CD4-positive, alpha-beta T cell (primary cell): ENCODE data around the gene SPIC. TPM values are rescaled to one million over a fixed set of nuclear protein-coding genes. Genes with fewer than 3 reads are reported as not detected.

Experiments used
- ATAC-seq: fragments of 200-7000 bp; cut with Tn5 transposase; one replicate; pipeline ENCODE4 v1.10.0; 2022; ENCODE audit warnings: mild to moderate bottlenecking; ENCODE audit not compliant: poor library complexity
- CTCF ChIA-PET: fragments of 350-600 bp; sonication (Branson Sonifier 250); formaldehyde crosslinking; loops from one replicate; lab custom pipeline; 2021; ENCODE audit warnings: antibody characterized with exemption, inconsistent platforms; lab: Charles Lee
- POLR2A ChIA-PET: fragments of 350-600 bp; sonication (Branson Sonifier 250); formaldehyde crosslinking; loops from one replicate; lab custom pipeline; 2021; ENCODE audit warnings: antibody characterized with exemption, inconsistent platforms; lab: Charles Lee
- DNase-seq, 14 experiments: peaks; one replicate each; pipeline ENCODE4 v3.0.0-alpha.2; 2013 to 2020; ENCODE audit warnings: mixed read lengths in 2 of 14
- H3K27ac ChIP-seq, 2 donors: one replicate each; pipeline versions ENCODE4 v1.5.1 to v1.7.0; 2013; ENCODE audit warnings: low read length in 2 of 2, low read depth in 1 of 2, mild to moderate bottlenecking in 1 of 2
- H3K27me3 ChIP-seq, 2 experiments: 1 replicate in 1 of 2; 2 replicates in 1 of 2; pipeline versions ENCODE4 v1.6.1 to v1.7.0; 2013; ENCODE audit warnings: low read length in 2 of 2, control low read depth in 1 of 2, mild to moderate bottlenecking in 1 of 2, moderate library complexity in 1 of 2; ENCODE audit not compliant: insufficient read depth in 2 of 2, control insufficient read depth in 1 of 2
- H3K36me3 ChIP-seq: one replicate; pipeline ENCODE4 v1.6.1; 2013; ENCODE audit warnings: low read length, control low read depth; ENCODE audit not compliant: insufficient read depth
- H3K4me1 ChIP-seq: one replicate; pipeline ENCODE4 v1.6.1; 2013; ENCODE audit warnings: low read length, control low read depth; ENCODE audit not compliant: insufficient read depth
- H3K4me3 ChIP-seq: one replicate; pipeline ENCODE4 v1.5.1; 2013; ENCODE audit warnings: mild to moderate bottlenecking, low read length, moderate library complexity
- H3K9me3 ChIP-seq, 2 experiments: 1 replicate in 1 of 2; 2 replicates in 1 of 2; pipeline versions ENCODE4 v1.6.1 to v1.7.0; 2013; ENCODE audit warnings: low read length in 2 of 2, mild to moderate bottlenecking in 2 of 2, control low read depth in 1 of 2, moderate library complexity in 1 of 2; ENCODE audit not compliant: control insufficient read depth in 1 of 2, insufficient read depth in 1 of 2
- H3K27ac Mint-ChIP-seq: one replicate; pipeline ENCODE4 v1.8.0; 2020; ENCODE audit warnings: mixed read lengths
- H3K27me3 Mint-ChIP-seq: one replicate; pipeline ENCODE4 v1.8.0; 2021; ENCODE audit warnings: mixed read lengths
- H3K36me3 Mint-ChIP-seq: one replicate; pipeline ENCODE4 v1.8.0; 2021; ENCODE audit warnings: low read depth, mixed read lengths
- H3K4me1 Mint-ChIP-seq: one replicate; pipeline ENCODE4 v1.8.0; 2021; ENCODE audit warnings: low read depth, mixed read lengths
- H3K4me3 Mint-ChIP-seq: one replicate; pipeline ENCODE4 v1.8.0; 2020; ENCODE audit warnings: mild to moderate bottlenecking, mixed read lengths
- H3K9me3 Mint-ChIP-seq: one replicate; pipeline ENCODE4 v1.8.0; 2020; ENCODE audit warnings: mixed read lengths
- CTCF ChIP-seq: fragments of 200-600 bp; IDR thresholded peaks from one replicate; pipeline ENCODE4 v1.8.0; 2022; ENCODE audit warnings: antibody characterized with exemption, mild to moderate bottlenecking
- intact Hi-C, 2 experiments: fragments of 100-400 bp; cut with DNase I in 1 of 2; cut with micrococcal nuclease in 1 of 2; formaldehyde crosslinking; loops; one replicate each; pipeline versions ENCODE4 v1.15.1 to v1.9.0; 2023 to 2025; cut with DNase I, micrococcal nuclease
- total RNA-seq, 174 experiments: library from RNA in 2 of 174; stranded (reverse) in 2 of 174; gene quantifications; one replicate each; pipeline ENCODE4 v1.2.3 and lab custom pipeline; 2021 to 2026

Gene SPIC
- total RNA-seq, 2 experiments from 2014 or later = not detected

- Mint-ChIP-seq H3K9me3 (no peaks in the 10 kb centered on the region), H3K4me3 (no peak overlapping the region), H3K27ac (no peak overlapping the region), H3K4me1 (no peaks in the 10 kb centered on the region), H3K36me3 (no peaks in the 10 kb centered on the region), H3K27me3 (no peaks in the 10 kb centered on the region)
- no peak for TF ChIP-seq CTCF
- CTCF ChIA-PET = no interaction called here
- intact Hi-C loops = no loop called here
- ATAC-seq = no peak
- no peak for DNase-seq
- Histone ChIP-seq H3K4me3 (no peak overlapping the region), H3K4me1 (no peaks in the 10 kb centered on the region), H3K27me3 (peaks cover 0 to 2% of the 10 kb centered on the region in 2 experiments), H3K9me3 (no peaks in the 10 kb centered on the region), H3K36me3 (no peaks in the 10 kb centered on the region), H3K27ac (no peak overlapping the region)
- POLR2A ChIA-PET = no interaction called here
Measured at GRCh38 chr12:101501410-101501995, 26.4 kb downstream of the SPIC start.

GRCh38 chr12:101521136-101521535, 46.0 kb downstream of the SPIC start:
- ATAC-seq = no peak
- no peak overlapping the region for H3K4me3 Mint-ChIP-seq

GRCh38 chr12:101527682-101528081, 52.5 kb downstream of the SPIC start:
- TF ChIP-seq CTCF = no peak
- peaks cover 0 to 2% of the 10 kb centered on the region in 2 experiments for H3K27me3 ChIP-seq
- H3K4me3 ChIP-seq = no peak overlapping the region
- intact Hi-C loops = no loop called here
- H3K4me1 ChIP-seq = no peaks in the 10 kb centered on the region
- no peaks in the 10 kb centered on the region for H3K9me3 ChIP-seq
- H3K27me3 Mint-ChIP-seq = peaks cover 11% of the 10 kb centered on the region
- H3K36me3 ChIP-seq = no peaks in the 10 kb centered on the region
- ATAC-seq = no peak
- H3K9me3 Mint-ChIP-seq = no peaks in the 10 kb centered on the region
- no peak overlapping the region for H3K4me3 Mint-ChIP-seq
- H3K36me3 Mint-ChIP-seq = no peaks in the 10 kb centered on the region
- no peak for DNase-seq
- H3K4me1 Mint-ChIP-seq = no peaks in the 10 kb centered on the region
- ChIA-PET CTCF (no interaction called here), POLR2A (no interaction called here)
- no peak overlapping the region for H3K27ac Mint-ChIP-seq
- H3K27ac ChIP-seq = no peak overlapping the region

More at GRCh38 chr12:101521136-101521535, 46.0 kb downstream of the SPIC start:
- peaks cover 0 to 2% of the 10 kb centered on the region in 2 experiments for H3K27me3 ChIP-seq
- H3K4me1 Mint-ChIP-seq = no peaks in the 10 kb centered on the region
- TF ChIP-seq CTCF = no peak
- H3K4me3 ChIP-seq = no peak overlapping the region
- peaks cover 12% of the 10 kb centered on the region for H3K27me3 Mint-ChIP-seq
- no peak for DNase-seq
- no peak overlapping the region for H3K27ac Mint-ChIP-seq
- CTCF ChIA-PET = no interaction called here
- POLR2A ChIA-PET = no interaction called here
- no peaks in the 10 kb centered on the region for H3K36me3 Mint-ChIP-seq
- no peaks in the 10 kb centered on the region for H3K9me3 ChIP-seq
- H3K9me3 Mint-ChIP-seq = no peaks in the 10 kb centered on the region
- H3K4me1 ChIP-seq = no peaks in the 10 kb centered on the region
- intact Hi-C loops = no loop called here
- no peak overlapping the region for H3K27ac ChIP-seq
- H3K36me3 ChIP-seq = no peaks in the 10 kb centered on the region
